Osteocyte (in vitro differentiated cells): ENCODE measurements around the gene TFF2. TPM values are rescaled to one million over a fixed set of nuclear protein-coding genes. Genes with fewer than 3 reads are reported as not detected.

Experiments used
- DNase-seq: peaks from one replicate; pipeline ENCODE4 v3.0.0; 2021; ENCODE audit warnings: mixed read lengths; ENCODE audit not compliant: unreplicated experiment; ENCODE audit errors: extremely low spot score
- H3K27ac Mint-ChIP-seq: one replicate; pipeline ENCODE4 v1.8.0; 2021; ENCODE audit warnings: mild to moderate bottlenecking, mixed read lengths; ENCODE audit not compliant: unreplicated experiment
- H3K27me3 Mint-ChIP-seq: one replicate; pipeline ENCODE4 v1.8.0; 2021; ENCODE audit warnings: mixed read lengths; ENCODE audit not compliant: unreplicated experiment
- H3K36me3 Mint-ChIP-seq: one replicate; pipeline ENCODE4 v1.8.0; 2021; ENCODE audit warnings: mixed read lengths; ENCODE audit not compliant: unreplicated experiment
- H3K4me1 Mint-ChIP-seq: one replicate; pipeline ENCODE4 v1.8.0; 2021; ENCODE audit warnings: mixed read lengths; ENCODE audit not compliant: unreplicated experiment
- H3K4me3 Mint-ChIP-seq: one replicate; pipeline ENCODE4 v1.8.0; 2021; ENCODE audit warnings: mild to moderate bottlenecking, moderate library complexity, mixed read lengths; ENCODE audit not compliant: unreplicated experiment
- H3K9me3 Mint-ChIP-seq: one replicate; pipeline ENCODE4 v1.8.0; 2021; ENCODE audit warnings: mixed read lengths; ENCODE audit not compliant: unreplicated experiment
- CTCF ChIP-seq: fragments of 200-600 bp; sonication (generic); IDR thresholded peaks from 2 replicates; pipeline ENCODE4 v1.5.0; 2021; ENCODE audit warnings: antibody characterized with exemption, mild to moderate bottlenecking, moderate library complexity
- total RNA-seq: library from RNA; stranded (reverse); gene quantifications from 2 replicates; pipeline ENCODE4 v1.2.1, GENCODE V29; 2021

The TFF2 gene
- total RNA-seq, 1 donor from 2014 or later: not detected

GRCh38 chr21:42351626-42352440, 1.0 kb upstream of the TFF2 start:
- Mint-ChIP-seq H3K4me3 (no peak overlapping the region), H3K4me1 (no peaks in the 10 kb centered on the region), H3K36me3 (peaks cover 2% of the 10 kb centered on the region), H3K27me3 (peaks cover 23% of the 10 kb centered on the region), H3K9me3 (peaks cover 14% of the 10 kb centered on the region), H3K27ac (no peak overlapping the region)
- no peak for TF ChIP-seq CTCF
- peak; percentile 62 for DNase-seq

GRCh38 chr21:42350318-42350910, 380 bp downstream of the TFF2 start:
- H3K9me3 Mint-ChIP-seq: peaks cover 9% of the 10 kb centered on the region
- no peak overlapping the region for H3K4me3 Mint-ChIP-seq

GRCh38 chr21:42349420-42350317, 1.1 kb downstream of the TFF2 start:
- peaks cover 4% of the 10 kb centered on the region for H3K9me3 Mint-ChIP-seq
- H3K27me3 Mint-ChIP-seq: peaks cover 8% of the 10 kb centered on the region
- H3K36me3 Mint-ChIP-seq: peaks cover 1% of the 10 kb centered on the region
- H3K4me1 Mint-ChIP-seq: no peaks in the 10 kb centered on the region
- DNase-seq: peak; percentile 73
- no peak overlapping the region for H3K27ac Mint-ChIP-seq
- TF ChIP-seq CTCF: no peak
- H3K4me3 Mint-ChIP-seq: no peak overlapping the region

More at GRCh38 chr21:42350318-42350910, 380 bp downstream of the TFF2 start:
- no peak overlapping the region for H3K27ac Mint-ChIP-seq
- H3K27me3 Mint-ChIP-seq: peaks cover 14% of the 10 kb centered on the region
- no peaks in the 10 kb centered on the region for H3K4me1 Mint-ChIP-seq
- peak; percentile 51 for DNase-seq
- no peak for TF ChIP-seq CTCF
- peaks cover 2% of the 10 kb centered on the region for H3K36me3 Mint-ChIP-seq

GRCh38 chr21:42348762-42349161, 2.0 kb downstream of the TFF2 start:
- Mint-ChIP-seq H3K27ac (no peak overlapping the region), H3K27me3 (peaks cover 3% of the 10 kb centered on the region), H3K9me3 (no peaks in the 10 kb centered on the region), H3K4me3 (no peak overlapping the region), H3K36me3 (no peaks in the 10 kb centered on the region), H3K4me1 (no peaks in the 10 kb centered on the region)
- DNase-seq: peak; percentile 34
- TF ChIP-seq CTCF: no peak
